WTC11 (cell line): ENCODE measurements around the gene ANO4. TPM values are rescaled to one million over a fixed set of nuclear protein-coding genes. Genes with fewer than 3 reads are reported as not detected.
A peak's percentile ranks its signal among the peaks of the same experiment; 100 is the strongest.

Experiments used
- ATAC-seq: fragments of 200-7000 bp; cut with Tn5 transposase; 2 replicates; pipeline ENCODE4 v1.10.0; 2021; ENCODE audit warnings: mild to moderate bottlenecking, moderate library complexity
- CTCF ChIA-PET: fragments of 300-600 bp; sonication (Branson Sonifier 250); formaldehyde crosslinking; loops from one replicate; lab custom pipeline; 2021; ENCODE audit warnings: antibody characterized with exemption; lab: Charles Lee
- POLR2A ChIA-PET: fragments of 350-600 bp; sonication (Branson Sonifier 250); formaldehyde crosslinking; loops from one replicate; lab custom pipeline; 2021; ENCODE audit warnings: antibody characterized with exemption; lab: Charles Lee
- DNase-seq: peaks from one replicate; pipeline ENCODE4 v3.0.0; 2021; ENCODE audit warnings: low spot score
- H3K27ac Mint-ChIP-seq: 2 replicates; pipeline ENCODE4 v1.8.0; 2021; ENCODE audit warnings: mixed read lengths
- H3K27me3 Mint-ChIP-seq: 2 replicates; pipeline ENCODE4 v1.8.0; 2021; ENCODE audit warnings: low read depth, mild to moderate bottlenecking, moderate library complexity, mixed read lengths
- H3K36me3 Mint-ChIP-seq: 2 replicates; pipeline ENCODE4 v1.8.0; 2021; ENCODE audit warnings: mixed read lengths
- H3K4me1 Mint-ChIP-seq: 2 replicates; pipeline ENCODE4 v1.8.0; 2022; ENCODE audit warnings: mixed read lengths
- H3K4me3 Mint-ChIP-seq: 2 replicates; pipeline ENCODE4 v1.8.0; 2021; ENCODE audit warnings: mild to moderate bottlenecking, moderate library complexity, mixed read lengths
- H3K9me3 Mint-ChIP-seq: 2 replicates; pipeline ENCODE4 v1.8.0; 2021; ENCODE audit warnings: mixed read lengths
- CBFB ChIP-seq: sonication (generic); formaldehyde crosslinking; IDR thresholded peaks from 2 replicates; pipeline ENCODE4 v1.8.1; 2022; ENCODE audit warnings: mild to moderate bottlenecking, low read depth, missing genetic modification reagents
- CREM ChIP-seq: sonication (generic); formaldehyde crosslinking; IDR thresholded peaks from 2 replicates; pipeline ENCODE4 v1.8.1; 2022; ENCODE audit warnings: mild to moderate bottlenecking, missing genetic modification reagents, moderate library complexity
- E2F5 ChIP-seq: sonication (generic); formaldehyde crosslinking; IDR thresholded peaks from 2 replicates; pipeline ENCODE4 v1.8.1; 2022; ENCODE audit warnings: mild to moderate bottlenecking, moderate library complexity, missing genetic modification reagents
- ESRRA ChIP-seq: sonication (generic); formaldehyde crosslinking; IDR thresholded peaks from 2 replicates; pipeline ENCODE4 v1.8.1; 2022; ENCODE audit warnings: mild to moderate bottlenecking, missing genetic modification reagents, borderline replicate concordance
- FOXJ3 ChIP-seq: sonication (generic); formaldehyde crosslinking; IDR thresholded peaks from 2 replicates; pipeline ENCODE4 v1.9.0; 2021; ENCODE audit warnings: missing genetic modification reagents, mild to moderate bottlenecking, borderline replicate concordance
- GTF2I ChIP-seq: fragments of 250-450 bp; sonication (Bioruptor Pico); conservative IDR thresholded peaks from 2 replicates; pipeline ENCODE4 v1.4.0; 2021; ENCODE audit warnings: mild to moderate bottlenecking
- MXD4 ChIP-seq: fragments of 250-450 bp; sonication (Bioruptor Pico); IDR thresholded peaks from 2 replicates; pipeline ENCODE4 v1.8.0; 2021; ENCODE audit warnings: mild to moderate bottlenecking, moderate library complexity, borderline replicate concordance
- TEAD1 ChIP-seq: sonication (generic); formaldehyde crosslinking; IDR thresholded peaks from 2 replicates; pipeline ENCODE4 v1.8.0; 2022; ENCODE audit warnings: mild to moderate bottlenecking, missing genetic modification reagents
- ZBTB21 ChIP-seq: sonication (generic); formaldehyde crosslinking; IDR thresholded peaks from 2 replicates; pipeline ENCODE4 v1.8.1; 2023; ENCODE audit warnings: mild to moderate bottlenecking, missing genetic modification reagents, borderline replicate concordance
- ZNF121 ChIP-seq: sonication (generic); formaldehyde crosslinking; IDR thresholded peaks from 2 replicates; pipeline ENCODE4 v1.8.0; 2023; ENCODE audit warnings: missing genetic modification reagents
- ZNF425 ChIP-seq: fragments of 250-450 bp; sonication (Bioruptor Pico); conservative IDR thresholded peaks from 2 replicates; pipeline ENCODE4 v1.9.0; 2021; ENCODE audit warnings: mild to moderate bottlenecking
- total RNA-seq: library from RNA; stranded (reverse); gene quantifications from 3 replicates; pipeline ENCODE4 v1.2.3, GENCODE V29; 2021
- TF ChIP-seq, protein P1 (sequence below): fragments of 250-450 bp; sonication (Bioruptor Pico); IDR thresholded peaks from 2 replicates; pipeline ENCODE4 v2.1.2; 2022; ENCODE audit warnings: mild to moderate bottlenecking, moderate library complexity
- TF ChIP-seq, protein P2 (sequence below): sonication (generic); formaldehyde crosslinking; IDR thresholded peaks from 2 replicates; pipeline ENCODE4 v1.8.1; 2023; ENCODE audit warnings: mild to moderate bottlenecking, moderate library complexity, missing genetic modification reagents
- TF ChIP-seq, protein P3 (sequence below): fragments of 250-450 bp; sonication (Bioruptor Pico); IDR thresholded peaks from 2 replicates; pipeline ENCODE4 v1.9.0; 2021; ENCODE audit warnings: mild to moderate bottlenecking
- TF ChIP-seq, protein P4 (sequence below): fragments of 250-450 bp; sonication (Bioruptor Pico); IDR thresholded peaks from 2 replicates; pipeline ENCODE4 v1.9.0; 2021; ENCODE audit warnings: mild to moderate bottlenecking

The ANO4 gene
- total RNA-seq, 1 experiment from 2014 or later, result 2.6 TPM

DNA sequence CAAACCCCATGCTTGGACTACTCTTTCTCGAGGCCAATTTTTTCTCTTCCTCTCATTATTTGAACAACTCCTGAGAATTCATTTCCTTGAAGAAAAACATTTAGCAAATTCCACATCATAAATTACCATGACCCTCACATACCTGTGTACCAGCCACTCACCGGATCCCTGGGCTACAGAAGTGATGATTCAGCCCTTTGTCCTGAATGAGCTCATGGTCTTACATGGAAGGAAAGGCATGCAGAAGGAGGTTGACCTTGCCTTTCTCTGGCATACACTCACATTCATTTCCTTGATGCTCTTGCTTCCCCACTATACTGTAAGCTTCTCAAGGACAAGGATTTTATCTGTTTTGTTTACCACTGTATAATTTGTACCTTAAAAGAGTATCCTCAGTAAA, 224.0 kb downstream of the ANO4 start:
- ATAC-seq (peak; percentile 41; the same call in 1 of the 2 replicates), DNase-seq (no peak)
- no peak for TF ChIP-seq TEAD1 (CRISPR knock-in tag)
- TF ChIP-seq CBFB (CRISPR knock-in tag), result no peak
- no peak for TF ChIP-seq GTF2I (CRISPR knock-in tag)
- TF ChIP-seq CREM (CRISPR knock-in tag), result no peak
- TF ChIP-seq, protein P1, sequence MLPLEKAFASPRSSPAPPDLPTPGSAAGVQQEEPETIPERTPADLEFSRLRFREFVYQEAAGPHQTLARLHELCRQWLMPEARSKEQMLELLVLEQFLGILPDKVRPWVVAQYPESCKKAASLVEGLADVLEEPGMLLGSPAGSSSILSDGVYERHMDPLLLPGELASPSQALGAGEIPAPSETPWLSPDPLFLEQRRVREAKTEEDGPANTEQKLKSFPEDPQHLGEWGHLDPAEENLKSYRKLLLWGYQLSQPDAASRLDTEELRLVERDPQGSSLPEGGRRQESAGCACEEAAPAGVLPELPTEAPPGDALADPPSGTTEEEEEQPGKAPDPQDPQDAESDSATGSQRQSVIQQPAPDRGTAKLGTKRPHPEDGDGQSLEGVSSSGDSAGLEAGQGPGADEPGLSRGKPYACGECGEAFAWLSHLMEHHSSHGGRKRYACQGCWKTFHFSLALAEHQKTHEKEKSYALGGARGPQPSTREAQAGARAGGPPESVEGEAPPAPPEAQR (CRISPR knock-in tag), result no peak
- no peak overlapping the region for H3K4me3 Mint-ChIP-seq
- H3K9me3 Mint-ChIP-seq, result peaks cover 17% of the 10 kb centered on the region
- CTCF ChIA-PET, result interaction anchor here (1.6 kb wide), 1 partner anchor 141 kb away, joined by 3 read pairs; no protein-coding TSS in a partner anchor
- no peak overlapping the region for H3K27ac Mint-ChIP-seq
- POLR2A ChIA-PET, result no interaction called here
- H3K36me3 Mint-ChIP-seq, result peaks cover 5% of the 10 kb centered on the region; the same call in 1 of the 2 replicates
- no peaks in the 10 kb centered on the region for H3K4me1 Mint-ChIP-seq
- H3K27me3 Mint-ChIP-seq, result no peaks in the 10 kb centered on the region

GRCh38 chr12:101019201-101019600, 224.6 kb downstream of the ANO4 start:
- ChIA-PET POLR2A (no interaction called here), CTCF (interaction anchor here (1.6 kb wide), 1 partner anchor 141 kb away, joined by 3 read pairs; no protein-coding TSS in a partner anchor)
- Mint-ChIP-seq H3K36me3 (peaks cover 5% of the 10 kb centered on the region; the same call in 1 of the 2 replicates), H3K27me3 (no peaks in the 10 kb centered on the region), H3K4me1 (no peaks in the 10 kb centered on the region), H3K9me3 (peaks cover 17% of the 10 kb centered on the region), H3K27ac (no peak overlapping the region), H3K4me3 (no peak overlapping the region)
- no peak for ATAC-seq
- TF ChIP-seq, protein P2, sequence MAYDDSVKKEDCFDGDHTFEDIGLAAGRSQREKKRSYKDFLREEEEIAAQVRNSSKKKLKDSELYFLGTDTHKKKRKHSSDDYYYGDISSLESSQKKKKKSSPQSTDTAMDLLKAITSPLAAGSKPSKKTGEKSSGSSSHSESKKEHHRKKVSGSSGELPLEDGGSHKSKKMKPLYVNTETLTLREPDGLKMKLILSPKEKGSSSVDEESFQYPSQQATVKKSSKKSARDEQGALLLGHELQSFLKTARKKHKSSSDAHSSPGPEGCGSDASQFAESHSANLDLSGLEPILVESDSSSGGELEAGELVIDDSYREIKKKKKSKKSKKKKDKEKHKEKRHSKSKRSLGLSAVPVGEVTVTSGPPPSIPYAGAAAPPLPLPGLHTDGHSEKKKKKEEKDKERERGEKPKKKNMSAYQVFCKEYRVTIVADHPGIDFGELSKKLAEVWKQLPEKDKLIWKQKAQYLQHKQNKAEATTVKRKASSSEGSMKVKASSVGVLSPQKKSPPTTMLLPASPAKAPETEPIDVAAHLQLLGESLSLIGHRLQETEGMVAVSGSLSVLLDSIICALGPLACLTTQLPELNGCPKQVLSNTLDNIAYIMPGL (CRISPR knock-in tag), result no peak
- TF ChIP-seq E2F5 (CRISPR knock-in tag) (no peak), ZNF425 (no peak), ZNF121 (no peak), GTF2I (CRISPR knock-in tag) (no peak), MXD4 (no peak), ESRRA (CRISPR knock-in tag) (no peak), FOXJ3 (no peak), ZBTB21 (CRISPR knock-in tag) (no peak)
- TF ChIP-seq, protein P3, sequence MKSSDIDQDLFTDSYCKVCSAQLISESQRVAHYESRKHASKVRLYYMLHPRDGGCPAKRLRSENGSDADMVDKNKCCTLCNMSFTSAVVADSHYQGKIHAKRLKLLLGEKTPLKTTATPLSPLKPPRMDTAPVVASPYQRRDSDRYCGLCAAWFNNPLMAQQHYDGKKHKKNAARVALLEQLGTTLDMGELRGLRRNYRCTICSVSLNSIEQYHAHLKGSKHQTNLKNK (CRISPR knock-in tag), result no peak
- TF ChIP-seq, protein P4, sequence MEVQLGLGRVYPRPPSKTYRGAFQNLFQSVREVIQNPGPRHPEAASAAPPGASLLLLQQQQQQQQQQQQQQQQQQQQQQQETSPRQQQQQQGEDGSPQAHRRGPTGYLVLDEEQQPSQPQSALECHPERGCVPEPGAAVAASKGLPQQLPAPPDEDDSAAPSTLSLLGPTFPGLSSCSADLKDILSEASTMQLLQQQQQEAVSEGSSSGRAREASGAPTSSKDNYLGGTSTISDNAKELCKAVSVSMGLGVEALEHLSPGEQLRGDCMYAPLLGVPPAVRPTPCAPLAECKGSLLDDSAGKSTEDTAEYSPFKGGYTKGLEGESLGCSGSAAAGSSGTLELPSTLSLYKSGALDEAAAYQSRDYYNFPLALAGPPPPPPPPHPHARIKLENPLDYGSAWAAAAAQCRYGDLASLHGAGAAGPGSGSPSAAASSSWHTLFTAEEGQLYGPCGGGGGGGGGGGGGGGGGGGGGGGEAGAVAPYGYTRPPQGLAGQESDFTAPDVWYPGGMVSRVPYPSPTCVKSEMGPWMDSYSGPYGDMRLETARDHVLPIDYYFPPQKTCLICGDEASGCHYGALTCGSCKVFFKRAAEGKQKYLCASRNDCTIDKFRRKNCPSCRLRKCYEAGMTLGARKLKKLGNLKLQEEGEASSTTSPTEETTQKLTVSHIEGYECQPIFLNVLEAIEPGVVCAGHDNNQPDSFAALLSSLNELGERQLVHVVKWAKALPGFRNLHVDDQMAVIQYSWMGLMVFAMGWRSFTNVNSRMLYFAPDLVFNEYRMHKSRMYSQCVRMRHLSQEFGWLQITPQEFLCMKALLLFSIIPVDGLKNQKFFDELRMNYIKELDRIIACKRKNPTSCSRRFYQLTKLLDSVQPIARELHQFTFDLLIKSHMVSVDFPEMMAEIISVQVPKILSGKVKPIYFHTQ (CRISPR knock-in tag), result no peak
- no peak for DNase-seq
